Activated CD4-positive, alpha-beta T cell treated with anti-CD3 and anti-CD28 coated beads for 36 hours (primary cell): Measurements from ENCODE around the gene SASH1. TPM values are rescaled to one million over a fixed set of nuclear protein-coding genes. Genes with fewer than 3 reads are reported as not detected.

Experiments used
- ATAC-seq: fragments of 200-7000 bp; cut with Tn5 transposase; one replicate; pipeline ENCODE4 v1.10.0; 2021; ENCODE audit warnings: mild to moderate bottlenecking, moderate library complexity
- CTCF ChIA-PET: fragments of 350-600 bp; sonication (Branson Sonifier 250); formaldehyde crosslinking; loops from one replicate; lab custom pipeline; 2021; ENCODE audit warnings: antibody characterized with exemption; lab: Charles Lee
- POLR2A ChIA-PET: fragments of 350-600 bp; sonication (Branson Sonifier 250); formaldehyde crosslinking; loops from one replicate; lab custom pipeline; 2021; ENCODE audit warnings: antibody characterized with exemption, inconsistent platforms; lab: Charles Lee
- DNase-seq: peaks from one replicate; pipeline ENCODE4 v3.0.0-alpha.2; 2020
- H3K27ac Mint-ChIP-seq: one replicate; pipeline ENCODE4 v1.8.0; 2021; ENCODE audit warnings: mixed read lengths
- H3K27me3 Mint-ChIP-seq: one replicate; pipeline ENCODE4 v1.8.0; 2021; ENCODE audit warnings: mixed read lengths
- H3K36me3 Mint-ChIP-seq: one replicate; pipeline ENCODE4 v1.8.0; 2021; ENCODE audit warnings: low read depth, mixed read lengths
- H3K4me1 Mint-ChIP-seq: one replicate; pipeline ENCODE4 v1.8.0; 2021; ENCODE audit warnings: mixed read lengths
- H3K4me3 Mint-ChIP-seq: one replicate; pipeline ENCODE4 v1.8.0; 2021; ENCODE audit warnings: mild to moderate bottlenecking, moderate library complexity, mixed read lengths
- H3K9me3 Mint-ChIP-seq: one replicate; pipeline ENCODE4 v1.8.0; 2021; ENCODE audit warnings: low read depth, mixed read lengths
- intact Hi-C, 2 experiments: fragments of 100-400 bp; cut with DNase I in 1 of 2; cut with micrococcal nuclease in 1 of 2; formaldehyde crosslinking; loops; one replicate each; pipeline versions ENCODE4 v1.14.2 to v1.15.1; 2022 to 2024; cut with DNase I, micrococcal nuclease
- total RNA-seq, 2 experiments: library from RNA; stranded (reverse); gene quantifications; one replicate each; pipeline ENCODE4 v1.2.3, GENCODE V29; 2021

Gene SASH1
- total RNA-seq = under 1 TPM; 0.26 to 0.46 TPM

- peak; percentile 49 for ATAC-seq
- H3K4me3 Mint-ChIP-seq = peak within 1 kb of the TSS; percentile 68
- peak within 1 kb of the TSS; percentile 47 for H3K27ac Mint-ChIP-seq
- H3K4me1 Mint-ChIP-seq = peaks cover 8% of the 10 kb centered on the region
- DNase-seq = peak; percentile 36
- H3K27me3 Mint-ChIP-seq = peaks cover 47% of the 10 kb centered on the region
- POLR2A ChIA-PET = no interaction called here
- CTCF ChIA-PET = no interaction called here
- no peaks in the 10 kb centered on the region for H3K9me3 Mint-ChIP-seq
- H3K36me3 Mint-ChIP-seq = no peaks in the 10 kb centered on the region
- intact Hi-C loops = no loop called here
Measured at GRCh38 chr6:148342350-148343046, at the start of gene SASH1. SASH1 (plus strand) TSS chr6:148342838; CDS start chr6:148343068, 230 bp downstream.

GRCh38 chr6:148293181-148293995 lies 49.2 kb upstream of the SASH1 start:
- DNase-seq (no peak), ATAC-seq (no peak)
- intact Hi-C loops = no loop called here
- no peaks in the 10 kb centered on the region for H3K4me1 Mint-ChIP-seq
- no peaks in the 10 kb centered on the region for H3K36me3 Mint-ChIP-seq
- ChIA-PET CTCF (interaction anchor here (0.7 kb wide), 1 partner anchor 176 kb away, joined by 3 read pairs; no protein-coding TSS in a partner anchor), POLR2A (no interaction called here)
- H3K27me3 Mint-ChIP-seq = peaks cover 12% of the 10 kb centered on the region
- no peaks in the 10 kb centered on the region for H3K9me3 Mint-ChIP-seq
- H3K27ac Mint-ChIP-seq = no peak overlapping the region
- no peak overlapping the region for H3K4me3 Mint-ChIP-seq

DNA sequence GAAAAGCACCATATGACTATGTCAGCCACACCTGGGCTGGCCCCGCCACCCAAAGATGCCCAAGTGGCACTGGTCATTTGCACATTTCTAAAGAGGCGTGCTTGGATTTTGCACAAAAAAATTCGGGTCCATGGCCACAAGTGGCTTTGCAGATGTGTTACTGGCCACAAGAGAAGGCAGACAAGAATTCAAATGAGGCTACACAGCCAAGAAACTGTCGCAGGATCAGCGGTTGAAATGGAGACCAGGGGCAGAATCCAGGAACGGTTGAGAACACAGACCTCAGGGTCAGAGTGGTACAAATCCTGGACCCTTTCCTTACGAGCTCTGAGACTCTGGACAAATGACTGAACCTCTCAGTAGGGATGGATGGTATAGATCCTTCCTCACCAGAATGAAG lies 48.6 kb upstream of the SASH1 start:
- H3K9me3 Mint-ChIP-seq = no peaks in the 10 kb centered on the region
- no peak for DNase-seq
- H3K27me3 Mint-ChIP-seq = peaks cover 9% of the 10 kb centered on the region
- ATAC-seq = no peak
- intact Hi-C loops = no loop called here
- no peaks in the 10 kb centered on the region for H3K36me3 Mint-ChIP-seq
- ChIA-PET POLR2A (no interaction called here), CTCF (no interaction called here)
- H3K4me3 Mint-ChIP-seq = no peak overlapping the region
- no peak overlapping the region for H3K27ac Mint-ChIP-seq
- H3K4me1 Mint-ChIP-seq = no peaks in the 10 kb centered on the region

DNA sequence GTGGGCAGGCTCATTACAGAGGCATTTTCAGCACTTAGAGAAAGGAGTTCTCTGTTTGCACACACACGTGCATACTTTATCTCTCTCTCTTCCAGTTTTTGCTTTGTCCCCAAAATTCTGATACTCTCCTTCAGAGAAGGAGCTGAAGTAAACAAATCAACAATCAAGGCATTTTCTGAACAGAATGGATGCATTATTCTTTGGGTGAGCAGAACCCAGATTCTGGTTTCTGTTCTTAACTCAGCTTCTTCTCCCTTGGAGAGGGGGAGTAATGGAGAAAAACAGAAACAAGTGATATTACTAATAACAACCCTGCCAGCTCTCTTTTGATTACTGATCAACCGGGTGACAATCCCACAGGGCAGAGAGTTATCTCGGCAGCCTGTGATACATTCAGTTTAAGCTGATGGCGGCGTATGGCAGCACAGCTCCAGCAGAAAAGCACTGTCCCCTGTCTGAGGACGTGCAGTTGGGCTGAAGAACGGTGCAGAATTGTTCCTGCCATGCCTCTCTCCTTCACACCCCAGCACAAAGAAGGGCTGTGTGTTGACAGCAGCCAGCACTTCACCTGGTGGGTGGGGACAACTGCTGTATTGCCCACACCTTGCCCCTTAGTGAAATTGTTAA lies 47.3 kb upstream of the SASH1 start:
- Mint-ChIP-seq H3K4me3 (no peak overlapping the region), H3K36me3 (no peaks in the 10 kb centered on the region), H3K4me1 (no peaks in the 10 kb centered on the region), H3K27ac (no peak overlapping the region), H3K9me3 (no peaks in the 10 kb centered on the region), H3K27me3 (peaks cover 6% of the 10 kb centered on the region)
- DNase-seq (no peak), ATAC-seq (no peak)
- CTCF ChIA-PET = no interaction called here
- intact Hi-C loops = no loop called here
- POLR2A ChIA-PET = no interaction called here

GRCh38 chr6:148296771-148297170 lies 45.9 kb upstream of the SASH1 start:
- ChIA-PET CTCF (no interaction called here), POLR2A (no interaction called here)
- no peak overlapping the region for H3K27ac Mint-ChIP-seq
- H3K27me3 Mint-ChIP-seq = peaks cover 6% of the 10 kb centered on the region
- no peaks in the 10 kb centered on the region for H3K9me3 Mint-ChIP-seq
- intact Hi-C loops = no loop called here
- no peak overlapping the region for H3K4me3 Mint-ChIP-seq
- DNase-seq (no peak), ATAC-seq (no peak)
- H3K36me3 Mint-ChIP-seq = no peaks in the 10 kb centered on the region
- H3K4me1 Mint-ChIP-seq = no peaks in the 10 kb centered on the region

GRCh38 chr6:148298683-148299082 lies 44.0 kb upstream of the SASH1 start:
- H3K27ac Mint-ChIP-seq = no peak overlapping the region
- H3K36me3 Mint-ChIP-seq = no peaks in the 10 kb centered on the region
- ChIA-PET CTCF (interaction anchor here (0.7 kb wide), 1 partner anchor 118 kb away, joined by 4 read pairs; no protein-coding TSS in a partner anchor), POLR2A (no interaction called here)
- peaks cover 9% of the 10 kb centered on the region for H3K27me3 Mint-ChIP-seq
- DNase-seq = no peak
- no peaks in the 10 kb centered on the region for H3K9me3 Mint-ChIP-seq
- no peaks in the 10 kb centered on the region for H3K4me1 Mint-ChIP-seq
- no peak overlapping the region for H3K4me3 Mint-ChIP-seq
- no peak for ATAC-seq
- intact Hi-C loops = no loop called here

GRCh38 chr6:148303616-148304015 lies 39.0 kb upstream of the SASH1 start:
- ATAC-seq (no peak), DNase-seq (no peak)
- Mint-ChIP-seq H3K27ac (no peak overlapping the region), H3K27me3 (peaks cover 3% of the 10 kb centered on the region), H3K4me3 (no peak overlapping the region), H3K36me3 (no peaks in the 10 kb centered on the region), H3K4me1 (no peaks in the 10 kb centered on the region), H3K9me3 (no peaks in the 10 kb centered on the region)
- ChIA-PET CTCF (no interaction called here), POLR2A (no interaction called here)
- intact Hi-C loops = no loop called here

GRCh38 chr6:148304976-148305375 lies 37.7 kb upstream of the SASH1 start:
- Mint-ChIP-seq H3K4me1 (no peaks in the 10 kb centered on the region), H3K27me3 (peaks cover 3% of the 10 kb centered on the region), H3K4me3 (no peak overlapping the region), H3K9me3 (no peaks in the 10 kb centered on the region), H3K36me3 (no peaks in the 10 kb centered on the region), H3K27ac (no peak overlapping the region)
- ATAC-seq = no peak
- no peak for DNase-seq
- ChIA-PET CTCF (no interaction called here), POLR2A (no interaction called here)
- intact Hi-C loops = no loop called here

GRCh38 chr6:148306286-148306685 lies 36.4 kb upstream of the SASH1 start:
- ChIA-PET POLR2A (no interaction called here), CTCF (no interaction called here)
- no peak overlapping the region for H3K27ac Mint-ChIP-seq
- H3K9me3 Mint-ChIP-seq = no peaks in the 10 kb centered on the region
- H3K4me3 Mint-ChIP-seq = no peak overlapping the region
- peaks cover 3% of the 10 kb centered on the region for H3K27me3 Mint-ChIP-seq
- intact Hi-C loops = no loop called here
- H3K36me3 Mint-ChIP-seq = no peaks in the 10 kb centered on the region
- ATAC-seq (no peak), DNase-seq (no peak)
- no peaks in the 10 kb centered on the region for H3K4me1 Mint-ChIP-seq

GRCh38 chr6:148307405-148307804 lies 35.2 kb upstream of the SASH1 start:
- ChIA-PET POLR2A (no interaction called here), CTCF (no interaction called here)
- Mint-ChIP-seq H3K4me1 (no peaks in the 10 kb centered on the region), H3K4me3 (no peak overlapping the region), H3K27me3 (peaks cover under 1% of the 10 kb centered on the region), H3K36me3 (no peaks in the 10 kb centered on the region), H3K27ac (no peak overlapping the region), H3K9me3 (no peaks in the 10 kb centered on the region)
- no peak for DNase-seq
- ATAC-seq = no peak
- intact Hi-C loops = no loop called here

- intact Hi-C loops = no loop called here
- Mint-ChIP-seq H3K27me3 (no peaks in the 10 kb centered on the region), H3K9me3 (no peaks in the 10 kb centered on the region), H3K36me3 (no peaks in the 10 kb centered on the region), H3K27ac (no peak overlapping the region), H3K4me1 (no peaks in the 10 kb centered on the region), H3K4me3 (no peak overlapping the region)
- CTCF ChIA-PET = interaction anchor here (1.1 kb wide), 1 partner anchor 84 kb away, joined by 4 read pairs; no protein-coding TSS in a partner anchor
- ATAC-seq (no peak), DNase-seq (no peak)
- POLR2A ChIA-PET = no interaction called here
Measured at GRCh38 chr6:148309301-148309700, 33.3 kb upstream of the SASH1 start.
